ENCODE measurements around the gene POU3F1. TPM values are rescaled to one million over a fixed set of nuclear protein-coding genes. Genes with fewer than 3 reads are reported as not detected.
A peak's percentile ranks its signal among the peaks of the same experiment; 100 is the strongest.

The POU3F1 gene
- total and polyA plus RNA-seq, 2 of the 4 experiments (the other 2 are of a cell fraction), result not detected

GRCh38 chr1:38047603-38048141, 1.1 kb upstream of the POU3F1 start:
- Histone ChIP-seq H3K27me3 (ENCODE audit: control insufficient read depth, insufficient read depth, low read length) (peaks cover 69% of the 10 kb centered on the region), H3K56ac (ENCODE audit: extremely low read depth, insufficient read depth, low read length) (no peak overlapping the region), H3K18ac (ENCODE audit: low read depth, low read length) (no peak overlapping the region), H2BK20ac (ENCODE audit: low read depth, low read length) (no peak overlapping the region), H2AFZ (replicated peaks; ENCODE audit: low read length, poor library complexity) (peak overlapping the region; percentile 97), H2BK15ac (ENCODE audit: low read depth, low read length) (no peak overlapping the region), H2BK120ac (ENCODE audit: low read depth, low read length) (no peak overlapping the region), H2AK9ac (replicated peaks; ENCODE audit: low read depth, low read length, poor library complexity) (peak overlapping the region; percentile 79), H4K8ac (ENCODE audit: low read depth in 2 of 2, low read length in 2 of 2) (no peak overlapping the region), H3K9me3 (ENCODE audit: control insufficient read depth, insufficient read depth, low read length) (0 out of 2 replicates have a peak, but pooled peaks cover 2% of the 10 kb centered on the region), H3K23ac (ENCODE audit: low read depth, low read length) (no peak overlapping the region), H4K20me1 (ENCODE audit: insufficient read depth, low read length) (no peaks in the 10 kb centered on the region), H3K4me1 (ENCODE audit: control insufficient read depth, insufficient read depth, low read length) (no peaks in the 10 kb centered on the region), H3K9ac (ENCODE audit: low read depth, low read length) (no peak overlapping the region), H3K4me3 (ENCODE audit: insufficient read depth, low read depth, low read length) (peak overlapping the region; percentile 48), H3K79me1 (ENCODE audit: low read depth in 1 of 2, low read length in 2 of 2) (no peaks in the 10 kb centered on the region), H3K14ac (replicated peaks; ENCODE audit: low read depth, low read length) (no peak overlapping the region), H2AK5ac (ENCODE audit: low read depth, low read length) (no peak overlapping the region), H3K36me3 (ENCODE audit: control insufficient read depth, insufficient read depth, low read length) (no peaks in the 10 kb centered on the region), H4K91ac (ENCODE audit: insufficient read depth, low read depth, low read length) (no peak overlapping the region; the same call in 1 of the 2 replicates), H2BK5ac (ENCODE audit: low read depth, low read length, poor library complexity, severe bottlenecking) (no peak overlapping the region), H4K5ac (ENCODE audit: low read depth, low read length) (no peak overlapping the region), H3K4me2 (ENCODE audit: low read depth, low read length) (peak overlapping the region; percentile 88), H3K27ac (ENCODE audit: insufficient read depth, low read length) (no peak overlapping the region), H3K4ac (ENCODE audit: low read depth, low read length) (no peak overlapping the region), H3K9me1 (ENCODE audit: insufficient read depth, low read length) (no peaks in the 10 kb centered on the region)
- no TSS peak for BruUV-seq (replicated peaks)
- 9% methylated on average over 15 of the region's 34 CpGs; no CpG with 5 or more reads in 1 of the 2 experiments for WGBS, 2 experiments (ENCODE audit: extremely low coverage in 2 of 2, insufficient read length in 1 of 2)
- ChIA-PET CTCF (no interaction called here), POLR2A (ENCODE audit: unreplicated experiment) (no interaction called here)
- TF ChIP-seq CHD1 (IDR thresholded peaks at IDR 0.05; ENCODE audit: low read depth, low read length) (no peak), MXI1 (IDR thresholded peaks at IDR 0.05; ENCODE audit: borderline replicate concordance, low read depth, low read length) (peak; percentile 87)
- in situ Hi-C loops (cut with MboI; ENCODE audit: low sequenced_read_pairs) (no loop called here), intact Hi-C loops (cut with micrococcal nuclease) (no loop called here), dilution Hi-C loops (cut with HindIII; ENCODE audit: low sequenced_read_pairs, unreplicated experiment) (no loop called here)
- DNase-seq (peak; percentile 56), ATAC-seq (ENCODE audit: low read depth) (peak; percentile 21)
